Hepatocyte (in vitro differentiated cells): ENCODE data around the gene SLC44A5. TPM values are rescaled to one million over a fixed set of nuclear protein-coding genes. Genes with fewer than 3 reads are reported as not detected.

Source experiments
- DNase-seq: peaks from one replicate; pipeline ENCODE4 v3.0.0-alpha.2; 2016; ENCODE audit warnings: low spot score
- H2AFZ ChIP-seq: fragments of 200-600 bp; sonication (generic); 2 replicates; pipeline ENCODE4 v1.6.0; 2016; ENCODE audit warnings: antibody characterized with exemption, mild to moderate bottlenecking
- H3K27ac ChIP-seq: fragments of 200-600 bp; sonication (generic); 2 replicates; pipeline ENCODE4 v1.5.1; 2016; ENCODE audit warnings: mild to moderate bottlenecking
- H3K27me3 ChIP-seq: fragments of 200-600 bp; sonication (generic); 2 replicates; pipeline ENCODE4 v1.6.1; 2016
- H3K36me3 ChIP-seq: fragments of 200-600 bp; sonication (generic); replicated peaks from 2 replicates; pipeline ENCODE4 v1.5.1; 2016; ENCODE audit warnings: low read depth; ENCODE audit not compliant: insufficient read depth
- H3K4me1 ChIP-seq: fragments of 200-600 bp; sonication (generic); 2 replicates; pipeline ENCODE4 v1.5.1; 2016; ENCODE audit warnings: mild to moderate bottlenecking, moderate library complexity; ENCODE audit not compliant: insufficient read depth
- H3K4me2 ChIP-seq: fragments of 200-600 bp; sonication (generic); 2 replicates; pipeline ENCODE4 v1.6.0; 2016
- H3K4me3 ChIP-seq: fragments of 200-600 bp; sonication (generic); 2 replicates; pipeline ENCODE4 v1.5.1; 2016; ENCODE audit warnings: mild to moderate bottlenecking
- H3K79me2 ChIP-seq: fragments of 200-600 bp; sonication (generic); 2 replicates; pipeline ENCODE4 v1.6.0; 2017; ENCODE audit warnings: mild to moderate bottlenecking
- H3K9me2 ChIP-seq: fragments of 200-600 bp; sonication (generic); replicated peaks from 2 replicates; pipeline ENCODE4 v1.6.0; 2017; ENCODE audit warnings: mild to moderate bottlenecking; ENCODE audit not compliant: insufficient read depth
- H3K9me3 ChIP-seq: fragments of 200-600 bp; sonication (generic); 2 replicates; pipeline ENCODE4 v1.5.1; 2016; ENCODE audit warnings: low read depth, mild to moderate bottlenecking
- H4K20me1 ChIP-seq: fragments of 200-600 bp; sonication (generic); 2 replicates; pipeline ENCODE4 v1.6.0; 2016; ENCODE audit warnings: mild to moderate bottlenecking; ENCODE audit not compliant: insufficient read depth, poor library complexity, severe bottlenecking
- CTCF ChIP-seq: fragments of 200-600 bp; sonication (generic); IDR thresholded peaks from 2 replicates; pipeline ENCODE4 v1.5.1; 2016; ENCODE audit warnings: antibody characterized with exemption, mild to moderate bottlenecking; ENCODE audit not compliant: poor library complexity
- EZH2 ChIP-seq: fragments of 200-600 bp; sonication (generic); IDR thresholded peaks from 2 replicates; pipeline ENCODE4 v1.6.1; 2016; ENCODE audit warnings: antibody characterized with exemption, mild to moderate bottlenecking, borderline replicate concordance
- EZH2phosphoT487 ChIP-seq: fragments of 200-600 bp; sonication (generic); IDR thresholded peaks from one replicate; pipeline ENCODE4 v1.6.1; 2018; ENCODE audit warnings: antibody characterized with exemption, mild to moderate bottlenecking, low read depth, moderate library complexity; ENCODE audit not compliant: unreplicated experiment, severe bottlenecking
- WGBS: methylation state at CpG from one replicate; pipeline ENCODE4 v1.1.6; 2016; ENCODE audit warnings: low lambda C conversion rate; ENCODE audit errors: missing lambda C conversion rate; 5-methylcytosine and 5-hydroxymethylcytosine counted together
- polyA plus RNA-seq: library from polyadenylated mRNA; unstranded; fragments of >200 nt; fragmentation: Nextera tagmentation; extraction: Ambion mirVana; gene quantifications from 2 replicates; pipeline ENCODE4 v1.2.1, GENCODE V29; 2016
- small RNA-seq: library from RNA; depleted of rRNA; stranded (forward); fragments of <200 nt; gene quantifications from one replicate; pipeline ENCODE3, GENCODE V24; 2014
- total RNA-seq: library from RNA; depleted of rRNA; stranded (reverse); fragments of >200 nt; gene quantifications from 2 replicates; pipeline ENCODE4 v1.2.3, GENCODE V29; 2014

SLC44A5 gene
- total and polyA plus RNA-seq, 2 experiments from 2014 or later: 2.1 to 4.8 TPM

GRCh38 chr1:75159154-75159553, 451.8 kb downstream of the SLC44A5 start:
- 90% methylated on average over 3 of the region's 3 CpGs for WGBS
- H3K9me3 ChIP-seq: no peaks in the 10 kb centered on the region

More at GRCh38 chr1:75159154-75159553, 451.8 kb downstream of the SLC44A5 start:
- Histone ChIP-seq H3K27ac (no peak overlapping the region), H3K4me2 (no peak overlapping the region), H3K4me3 (no peak overlapping the region), H3K9me2 (no peaks in the 10 kb centered on the region), H4K20me1 (no peaks in the 10 kb centered on the region), H2AFZ (no peak overlapping the region), H3K36me3 (no peaks in the 10 kb centered on the region), H3K27me3 (no peaks in the 10 kb centered on the region), H3K79me2 (no peaks in the 10 kb centered on the region), H3K4me1 (no peaks in the 10 kb centered on the region)
- TF ChIP-seq CTCF (no peak), EZH2phosphoT487 (no peak), EZH2 (no peak)
- DNase-seq: no peak

Small RNA genes lying within 50 kb of the gene (small RNA-seq; reads per million reads assigned to genes)
- gene RNU6-503P (not detected), gene RNU6-622P (not detected)

Other genes starting within 250 kb of the SLC44A5 start
- 79.5 and 88.5 TPM in 2 replicates for gene ACADM, start 113.6 kb upstream of the SLC44A5 start, total RNA-seq
- gene ACADM, start 113.6 kb upstream of the SLC44A5 start, polyA plus RNA-seq: 53.7 and 57.6 TPM in 2 replicates
- gene RABGGTB, start 175.1 kb upstream of the SLC44A5 start, total RNA-seq: 101 and 106 TPM in 2 replicates
- gene RABGGTB, start 175.1 kb upstream of the SLC44A5 start, polyA plus RNA-seq: 25.9 and 28.6 TPM in 2 replicates
- 0.37 and 0.52 TPM in 2 replicates for gene MSH4, start 185.8 kb upstream of the SLC44A5 start, total RNA-seq
- gene MSH4, start 185.8 kb upstream of the SLC44A5 start, polyA plus RNA-seq: 0.13 and 0.19 TPM in 2 replicates